NCI-H1417 treated with DMSO at 0.1 percent for 48 hours (cell line): ENCODE results near the gene ATP5PO.
"Not testable (repeated sequence)": the region's sequence is repeated elsewhere in the genome, so short reads cannot be mapped to it uniquely, and the experiment has no call there.

ENCODE experiments used
- DNase-seq: peaks from one replicate; lab custom pipeline; 2025; lab: John Stamatoyannopoulos, UW

ATP5PO gene

GRCh38 chr21:33940164-33940880 is 24.7 kb upstream of the ATP5PO start:
- no peak for DNase-seq

GRCh38 chr21:33939226-33939625 is 23.6 kb upstream of the ATP5PO start:
- DNase-seq: no peak

- no peak for DNase-seq
These were observed 22.8 kb upstream of the ATP5PO start for GRCh38 chr21:33938381-33938780.

GRCh38 chr21:33937931-33938339 is 22.3 kb upstream of the ATP5PO start:
- no peak for DNase-seq

GRCh38 chr21:33937146-33937545 is 21.5 kb upstream of the ATP5PO start:
- no peak for DNase-seq

- no peak for DNase-seq
These were observed 20.9 kb upstream of the ATP5PO start for GRCh38 chr21:33936301-33937038.

GRCh38 chr21:33932731-33933130 is 17.1 kb upstream of the ATP5PO start:
- no peak for DNase-seq

GRCh38 chr21:33931799-33932390 is 16.3 kb upstream of the ATP5PO start:
- DNase-seq: no peak

- DNase-seq: not testable (repeated sequence)
These were observed 15.6 kb upstream of the ATP5PO start for GRCh38 chr21:33931052-33931798.

- DNase-seq: not testable (repeated sequence)
These were observed 10.6 kb upstream of the ATP5PO start for GRCh38 chr21:33926248-33926647.

GRCh38 chr21:33924766-33925100 is 9.1 kb upstream of the ATP5PO start:
- no peak for DNase-seq

- peak; percentile 31 for DNase-seq
These were observed 8.6 kb upstream of the ATP5PO start for GRCh38 chr21:33924079-33924765.

- DNase-seq: no peak
These were observed 1.8 kb upstream of the ATP5PO start for GRCh38 chr21:33917421-33917820.

GRCh38 chr21:33916200-33916567 is 580 bp upstream of the ATP5PO start:
- DNase-seq: no peak

- DNase-seq: no peak
These were observed 1.4 kb downstream of the ATP5PO start for GRCh38 chr21:33914188-33914587.

GRCh38 chr21:33909756-33910155 is 5.8 kb downstream of the ATP5PO start:
- no peak for DNase-seq

- DNase-seq: no peak
These were observed 6.8 kb downstream of the ATP5PO start for GRCh38 chr21:33908760-33909159.

- DNase-seq: no peak
These were observed 11.6 kb downstream of the ATP5PO start for GRCh38 chr21:33904041-33904440.

- no peak for DNase-seq
These were observed 13.3 kb downstream of the ATP5PO start for GRCh38 chr21:33902349-33902748.

- no peak for DNase-seq
These were observed 14.0 kb downstream of the ATP5PO start for GRCh38 chr21:33901412-33902288.

- no peak for DNase-seq
These were observed 16.4 kb downstream of the ATP5PO start for GRCh38 chr21:33899199-33899598.
